ENCODE data around the gene TBCD. TPM values are rescaled to one million over a fixed set of nuclear protein-coding genes. Genes with fewer than 3 reads are reported as not detected.
A peak's percentile ranks its signal among the peaks of the same experiment; 100 is the strongest.

Gene TBCD
- 10 to 100 TPM; 54.4 to 62.8 TPM for polyA plus RNA-seq

GRCh38 chr17:82751571-82752370 lies at the start of gene TBCD:
TBCD (plus strand) TSS chr17:82752065; CDS start chr17:82752194, 129 bp downstream.
- peak within 1 kb of the TSS; percentile 81 to 92 for H3K4me3 ChIP-seq (ENCODE audit: low read depth in 1 of 2, low read length in 2 of 2)
- H3K27me3 ChIP-seq (ENCODE audit: control insufficient read depth in 1 of 2, insufficient read depth in 2 of 2, low read length in 2 of 2) = no peaks in the 10 kb centered on the region
- peak within 1 kb of the TSS; percentile 85 to 93 for H3K27ac ChIP-seq (ENCODE audit: low read depth in 2 of 2, low read length in 1 of 2)
- 0 to 1% methylated on average over 81 to 111 of the region's 114 CpGs for WGBS, 2 donors
- H3K4me1 ChIP-seq (ENCODE audit: control insufficient read depth in 2 of 2, insufficient read depth in 2 of 2, low read length in 1 of 2) = peaks cover 0 to 8% of the 10 kb centered on the region in 2 donors
- no peaks in the 10 kb centered on the region for H3K36me3 ChIP-seq (ENCODE audit: control insufficient read depth in 2 of 2, insufficient read depth in 2 of 2, low read length in 1 of 2)
- H3K9me3 ChIP-seq (ENCODE audit: control insufficient read depth in 2 of 2, insufficient read depth in 1 of 2, low read depth in 1 of 2, low read length in 1 of 2) = no peaks in the 10 kb centered on the region

- H3K4me1 ChIP-seq (ENCODE audit: control insufficient read depth in 2 of 2, insufficient read depth in 2 of 2, low read length in 1 of 2) = peaks cover 2 to 20% of the 10 kb centered on the region in 2 donors
- no peaks in the 10 kb centered on the region for H3K27me3 ChIP-seq (ENCODE audit: control insufficient read depth in 1 of 2, insufficient read depth in 2 of 2, low read length in 2 of 2)
- H3K36me3 ChIP-seq (ENCODE audit: control insufficient read depth in 2 of 2, insufficient read depth in 2 of 2, low read length in 1 of 2) = no peaks in the 10 kb centered on the region
- WGBS, 2 donors = 35 to 39% methylated on average over 20 of the region's 20 CpGs
- H3K4me3 ChIP-seq (ENCODE audit: low read depth in 1 of 2, low read length in 2 of 2) = no peak overlapping the region
- peak overlapping the region; percentile 89 for H3K27ac ChIP-seq (ENCODE audit: low read depth in 2 of 2, low read length in 1 of 2)
- H3K9me3 ChIP-seq (ENCODE audit: control insufficient read depth in 2 of 2, insufficient read depth in 1 of 2, low read depth in 1 of 2, low read length in 1 of 2) = no peaks in the 10 kb centered on the region
These were observed 49.5 kb upstream of the TBCD start for GRCh38 chr17:82702231-82702927.

- no peaks in the 10 kb centered on the region for H3K9me3 ChIP-seq (ENCODE audit: control insufficient read depth in 2 of 2, insufficient read depth in 1 of 2, low read depth in 1 of 2, low read length in 1 of 2)
- 80 to 84% methylated on average over 26 of the region's 26 CpGs for WGBS, 2 donors
- no peaks in the 10 kb centered on the region for H3K36me3 ChIP-seq (ENCODE audit: control insufficient read depth in 2 of 2, insufficient read depth in 2 of 2, low read length in 1 of 2)
- no peaks in the 10 kb centered on the region for H3K27me3 ChIP-seq (ENCODE audit: control insufficient read depth in 1 of 2, insufficient read depth in 2 of 2, low read length in 2 of 2)
- H3K27ac ChIP-seq (ENCODE audit: low read depth in 2 of 2, low read length in 1 of 2) = peak overlapping the region; percentile 89
- no peak overlapping the region for H3K4me3 ChIP-seq (ENCODE audit: low read depth in 1 of 2, low read length in 2 of 2)
- peaks cover 0 to 18% of the 10 kb centered on the region in 2 donors for H3K4me1 ChIP-seq (ENCODE audit: control insufficient read depth in 2 of 2, insufficient read depth in 2 of 2, low read length in 1 of 2)
These were observed 48.7 kb upstream of the TBCD start for GRCh38 chr17:82703036-82703745.

- WGBS, 2 donors = 78 to 82% methylated on average over 38 of the region's 38 CpGs
- Histone ChIP-seq H3K27me3 (ENCODE audit: control insufficient read depth in 1 of 2, insufficient read depth in 2 of 2, low read length in 2 of 2) (no peaks in the 10 kb centered on the region), H3K27ac (ENCODE audit: low read depth in 2 of 2, low read length in 1 of 2) (no peak overlapping the region), H3K4me3 (ENCODE audit: low read depth in 1 of 2, low read length in 2 of 2) (no peak overlapping the region), H3K4me1 (ENCODE audit: control insufficient read depth in 2 of 2, insufficient read depth in 2 of 2, low read length in 1 of 2) (peaks cover 0 to 14% of the 10 kb centered on the region in 2 donors), H3K36me3 (ENCODE audit: control insufficient read depth in 2 of 2, insufficient read depth in 2 of 2, low read length in 1 of 2) (no peaks in the 10 kb centered on the region), H3K9me3 (ENCODE audit: control insufficient read depth in 2 of 2, insufficient read depth in 1 of 2, low read depth in 1 of 2, low read length in 1 of 2) (no peaks in the 10 kb centered on the region)
These were observed 47.7 kb upstream of the TBCD start for GRCh38 chr17:82703935-82704865.

- 82 to 84% methylated on average over 13 of the region's 13 CpGs for WGBS, 2 donors
- Histone ChIP-seq H3K36me3 (ENCODE audit: control insufficient read depth in 2 of 2, insufficient read depth in 2 of 2, low read length in 1 of 2) (no peaks in the 10 kb centered on the region), H3K9me3 (ENCODE audit: control insufficient read depth in 2 of 2, insufficient read depth in 1 of 2, low read depth in 1 of 2, low read length in 1 of 2) (no peaks in the 10 kb centered on the region), H3K27ac (ENCODE audit: low read depth in 2 of 2, low read length in 1 of 2) (no peak overlapping the region), H3K4me3 (ENCODE audit: low read depth in 1 of 2, low read length in 2 of 2) (no peak overlapping the region), H3K27me3 (ENCODE audit: control insufficient read depth in 1 of 2, insufficient read depth in 2 of 2, low read length in 2 of 2) (no peaks in the 10 kb centered on the region), H3K4me1 (ENCODE audit: control insufficient read depth in 2 of 2, insufficient read depth in 2 of 2, low read length in 1 of 2) (peaks cover 0 to 9% of the 10 kb centered on the region in 2 donors)
These were observed 47.0 kb upstream of the TBCD start for GRCh38 chr17:82704886-82705285.

- Histone ChIP-seq H3K4me1 (ENCODE audit: control insufficient read depth in 2 of 2, insufficient read depth in 2 of 2, low read length in 1 of 2) (peaks cover 0 to 9% of the 10 kb centered on the region in 2 donors), H3K27me3 (ENCODE audit: control insufficient read depth in 1 of 2, insufficient read depth in 2 of 2, low read length in 2 of 2) (no peaks in the 10 kb centered on the region), H3K4me3 (ENCODE audit: low read depth in 1 of 2, low read length in 2 of 2) (no peak overlapping the region), H3K9me3 (ENCODE audit: control insufficient read depth in 2 of 2, insufficient read depth in 1 of 2, low read depth in 1 of 2, low read length in 1 of 2) (no peaks in the 10 kb centered on the region), H3K36me3 (ENCODE audit: control insufficient read depth in 2 of 2, insufficient read depth in 2 of 2, low read length in 1 of 2) (no peaks in the 10 kb centered on the region), H3K27ac (ENCODE audit: low read depth in 2 of 2, low read length in 1 of 2) (no peak overlapping the region)
- WGBS, 2 donors = 91 to 92% methylated on average over 18 of the region's 18 CpGs
These were observed 46.1 kb upstream of the TBCD start for GRCh38 chr17:82705756-82706155.

- Histone ChIP-seq H3K4me1 (ENCODE audit: control insufficient read depth in 2 of 2, insufficient read depth in 2 of 2, low read length in 1 of 2) (no peaks in the 10 kb centered on the region), H3K27me3 (ENCODE audit: control insufficient read depth in 1 of 2, insufficient read depth in 2 of 2, low read length in 2 of 2) (no peaks in the 10 kb centered on the region), H3K9me3 (ENCODE audit: control insufficient read depth in 2 of 2, insufficient read depth in 1 of 2, low read depth in 1 of 2, low read length in 1 of 2) (no peaks in the 10 kb centered on the region), H3K36me3 (ENCODE audit: control insufficient read depth in 2 of 2, insufficient read depth in 2 of 2, low read length in 1 of 2) (no peaks in the 10 kb centered on the region), H3K4me3 (ENCODE audit: low read depth in 1 of 2, low read length in 2 of 2) (no peak overlapping the region), H3K27ac (ENCODE audit: low read depth in 2 of 2, low read length in 1 of 2) (no peak overlapping the region)
- WGBS, 2 donors = 63 to 69% methylated on average over 9 of the region's 9 CpGs
These were observed 42.7 kb upstream of the TBCD start for GRCh38 chr17:82709024-82709675.

GRCh38 chr17:82709676-82710498 lies 42.0 kb upstream of the TBCD start:
- Histone ChIP-seq H3K9me3 (ENCODE audit: control insufficient read depth in 2 of 2, insufficient read depth in 1 of 2, low read depth in 1 of 2, low read length in 1 of 2) (no peaks in the 10 kb centered on the region), H3K4me1 (ENCODE audit: control insufficient read depth in 2 of 2, insufficient read depth in 2 of 2, low read length in 1 of 2) (no peaks in the 10 kb centered on the region), H3K27me3 (ENCODE audit: control insufficient read depth in 1 of 2, insufficient read depth in 2 of 2, low read length in 2 of 2) (no peaks in the 10 kb centered on the region), H3K4me3 (ENCODE audit: low read depth in 1 of 2, low read length in 2 of 2) (no peak overlapping the region), H3K27ac (ENCODE audit: low read depth in 2 of 2, low read length in 1 of 2) (no peak overlapping the region), H3K36me3 (ENCODE audit: control insufficient read depth in 2 of 2, insufficient read depth in 2 of 2, low read length in 1 of 2) (no peaks in the 10 kb centered on the region)
- WGBS, 2 donors = 88 to 89% methylated on average over 24 to 25 of the region's 25 CpGs

Data from esophagus (tissue), 2 donors.